Stimulated activated CD8-positive, alpha-beta memory T cell treated with anti-CD3 and anti-CD28 coated beads, Interleukin-7, amount 100 ng/mL, for 1 hour (primary cell): Measurements from ENCODE around the gene ARHGEF1.

Experiments used
- DNase-seq, 2 donors: peaks; one replicate each; pipeline ENCODE4 v3.0.0-alpha.2; 2020; ENCODE audit warnings: low read depth in 2 of 2

The ARHGEF1 gene

DNA sequence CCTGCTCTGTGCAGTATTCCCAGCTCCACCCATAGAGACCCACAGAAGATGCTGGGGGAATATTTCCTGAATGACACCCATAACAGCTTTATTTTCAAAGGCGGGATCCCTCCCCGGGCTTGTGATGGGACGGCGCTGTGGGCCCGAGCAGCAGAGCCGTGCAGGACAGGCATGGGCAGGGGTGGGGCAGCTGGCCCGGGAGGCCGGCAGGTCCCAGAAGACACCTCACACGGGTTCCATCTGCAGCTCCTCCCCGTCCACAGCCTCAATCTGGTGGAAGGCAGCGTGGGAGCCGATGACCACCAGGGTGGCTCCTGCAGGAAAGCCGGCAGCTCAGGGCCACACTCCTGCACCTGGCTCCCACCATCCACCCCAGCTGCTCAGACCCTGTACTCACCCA, 73.6 kb downstream of the ARHGEF1 start:
- no peak for DNase-seq
